Osteocyte (in vitro differentiated cells): Measurements from ENCODE around the gene CXCL5. TPM values are rescaled to one million over a fixed set of nuclear protein-coding genes. Genes with fewer than 3 reads are reported as not detected.
A peak's percentile ranks its signal among the peaks of the same experiment; 100 is the strongest.
"Not testable (repeated sequence)": the region's sequence is repeated elsewhere in the genome, so short reads cannot be mapped to it uniquely, and the experiment has no call there.

Experiments used
- DNase-seq: peaks from one replicate; pipeline ENCODE4 v3.0.0; 2021; ENCODE audit warnings: mixed read lengths; ENCODE audit not compliant: unreplicated experiment; ENCODE audit errors: extremely low spot score
- H3K27ac Mint-ChIP-seq: one replicate; pipeline ENCODE4 v1.8.0; 2021; ENCODE audit warnings: mild to moderate bottlenecking, mixed read lengths; ENCODE audit not compliant: unreplicated experiment
- H3K27me3 Mint-ChIP-seq: one replicate; pipeline ENCODE4 v1.8.0; 2021; ENCODE audit warnings: mixed read lengths; ENCODE audit not compliant: unreplicated experiment
- H3K36me3 Mint-ChIP-seq: one replicate; pipeline ENCODE4 v1.8.0; 2021; ENCODE audit warnings: mixed read lengths; ENCODE audit not compliant: unreplicated experiment
- H3K4me1 Mint-ChIP-seq: one replicate; pipeline ENCODE4 v1.8.0; 2021; ENCODE audit warnings: mixed read lengths; ENCODE audit not compliant: unreplicated experiment
- H3K4me3 Mint-ChIP-seq: one replicate; pipeline ENCODE4 v1.8.0; 2021; ENCODE audit warnings: mild to moderate bottlenecking, moderate library complexity, mixed read lengths; ENCODE audit not compliant: unreplicated experiment
- H3K9me3 Mint-ChIP-seq: one replicate; pipeline ENCODE4 v1.8.0; 2021; ENCODE audit warnings: mixed read lengths; ENCODE audit not compliant: unreplicated experiment
- CTCF ChIP-seq: fragments of 200-600 bp; sonication (generic); IDR thresholded peaks from 2 replicates; pipeline ENCODE4 v1.5.0; 2021; ENCODE audit warnings: antibody characterized with exemption, mild to moderate bottlenecking, moderate library complexity
- total RNA-seq: library from RNA; stranded (reverse); gene quantifications from 2 replicates; pipeline ENCODE4 v1.2.1, GENCODE V29; 2021

The CXCL5 gene
- total RNA-seq, 1 donor from 2014 or later = 0.13 TPM

- no peak for TF ChIP-seq CTCF
- H3K4me1 Mint-ChIP-seq = no peaks in the 10 kb centered on the region
These were observed 10.4 kb downstream of the CXCL5 start, which contains the start of gene PPBP for GRCh38 chr4:73988061-73988460. Gene PPBP (minus strand): TSS chr4:73988190. CDS start chr4:73988103, 87 bp downstream.

DNA sequence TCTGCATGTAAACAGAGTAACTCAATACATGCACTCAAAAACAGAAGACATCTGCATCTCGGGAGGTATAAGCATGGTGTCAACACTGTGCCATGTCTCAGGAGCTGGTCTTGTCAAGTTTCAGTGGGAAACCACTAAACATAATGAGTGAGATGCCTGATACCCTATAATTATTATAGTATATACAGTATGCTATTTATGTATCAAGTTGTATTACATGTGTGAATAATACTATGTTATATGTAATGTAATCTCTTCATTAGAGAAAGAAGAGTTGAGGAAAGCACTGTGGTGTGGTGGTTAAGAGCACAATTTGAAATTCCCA is 13.0 kb downstream of the CXCL5 start:
- H3K27me3 Mint-ChIP-seq = peaks cover 24% of the 10 kb centered on the region
- peaks cover 21% of the 10 kb centered on the region for H3K4me1 Mint-ChIP-seq
- TF ChIP-seq CTCF = no peak
- DNase-seq = no peak
- no peak overlapping the region for H3K27ac Mint-ChIP-seq
- no peaks in the 10 kb centered on the region for H3K36me3 Mint-ChIP-seq
- H3K9me3 Mint-ChIP-seq = no peaks in the 10 kb centered on the region
- H3K4me3 Mint-ChIP-seq = no peak overlapping the region

More at GRCh38 chr4:73988061-73988460, 10.4 kb downstream of the CXCL5 start, which contains the start of gene PPBP:
- H3K27me3 Mint-ChIP-seq = peaks cover 45% of the 10 kb centered on the region
- no peak within 1 kb of the TSS for H3K4me3 Mint-ChIP-seq
- H3K27ac Mint-ChIP-seq = no peak within 1 kb of the TSS
- DNase-seq = no peak
- no peaks in the 10 kb centered on the region for H3K36me3 Mint-ChIP-seq
- H3K9me3 Mint-ChIP-seq = no peaks in the 10 kb centered on the region

GRCh38 chr4:73984736-73985527 is 13.5 kb downstream of the CXCL5 start:
- no peaks in the 10 kb centered on the region for H3K36me3 Mint-ChIP-seq
- DNase-seq = no peak
- H3K27ac Mint-ChIP-seq = no peak overlapping the region
- H3K4me3 Mint-ChIP-seq = no peak overlapping the region
- no peak for TF ChIP-seq CTCF
- no peaks in the 10 kb centered on the region for H3K9me3 Mint-ChIP-seq
- H3K27me3 Mint-ChIP-seq = peaks cover 21% of the 10 kb centered on the region
- H3K4me1 Mint-ChIP-seq = peaks cover 26% of the 10 kb centered on the region

DNA sequence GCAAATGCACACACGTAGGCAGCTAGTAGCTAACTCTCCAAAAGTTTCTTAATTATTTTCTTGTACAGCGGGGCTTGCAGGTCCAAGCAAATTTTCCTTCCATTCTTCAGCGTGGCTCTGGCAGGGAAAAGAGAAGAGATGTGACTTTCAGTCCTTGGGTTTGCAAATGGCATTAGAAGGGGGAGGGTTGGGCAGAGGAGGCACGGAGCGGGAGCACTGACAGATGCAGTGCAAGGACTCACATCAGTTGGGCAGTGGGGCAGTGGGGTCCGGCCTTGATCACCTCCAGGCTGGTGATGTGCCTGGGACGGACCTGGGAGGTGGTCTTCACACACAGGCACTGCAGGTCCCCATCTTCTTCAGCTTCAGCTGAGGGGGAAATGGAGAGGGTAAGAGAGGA is 17.3 kb downstream of the CXCL5 start:
- DNase-seq, H3K36me3 Mint-ChIP-seq, H3K4me3 Mint-ChIP-seq, H3K27ac Mint-ChIP-seq, H3K27me3 Mint-ChIP-seq, H3K9me3 Mint-ChIP-seq: not testable (repeated sequence)
- peaks cover 59% of the 10 kb centered on the region for H3K4me1 Mint-ChIP-seq

GRCh38 chr4:73979407-73979957 is 19.0 kb downstream of the CXCL5 start:
- peaks cover 2% of the 10 kb centered on the region for H3K36me3 Mint-ChIP-seq
- no peak overlapping the region for H3K4me3 Mint-ChIP-seq
- DNase-seq = no peak
- peak overlapping the region; percentile 86 for H3K27ac Mint-ChIP-seq
- no peaks in the 10 kb centered on the region for H3K27me3 Mint-ChIP-seq
- peaks cover 3% of the 10 kb centered on the region for H3K9me3 Mint-ChIP-seq
- H3K4me1 Mint-ChIP-seq = peaks cover 59% of the 10 kb centered on the region
- TF ChIP-seq CTCF = no peak
